ENCODE measurements around the gene CAMK4.
"Not testable (repeated sequence)": the region's sequence is repeated elsewhere in the genome, so short reads cannot be mapped to it uniquely, and the experiment has no call there.

CAMK4 gene

DNA sequence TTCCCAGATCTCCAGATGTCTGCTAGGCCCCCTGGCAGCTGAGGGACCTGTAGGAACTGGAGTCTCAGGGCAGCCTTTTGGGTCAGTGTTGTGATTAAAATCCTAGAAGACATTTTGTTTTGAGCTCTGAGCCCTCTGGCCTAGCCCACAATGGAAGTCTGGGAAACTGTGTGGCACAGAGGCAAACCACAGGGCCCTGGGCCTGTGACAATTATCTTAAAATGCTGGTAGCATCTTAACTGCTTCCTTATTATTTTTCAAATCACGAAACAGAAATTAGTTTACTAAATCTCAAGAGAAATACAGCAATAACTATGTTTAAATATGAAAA lies 162.6 kb downstream of the CAMK4 start:
- no peak for DNase-seq

DNA sequence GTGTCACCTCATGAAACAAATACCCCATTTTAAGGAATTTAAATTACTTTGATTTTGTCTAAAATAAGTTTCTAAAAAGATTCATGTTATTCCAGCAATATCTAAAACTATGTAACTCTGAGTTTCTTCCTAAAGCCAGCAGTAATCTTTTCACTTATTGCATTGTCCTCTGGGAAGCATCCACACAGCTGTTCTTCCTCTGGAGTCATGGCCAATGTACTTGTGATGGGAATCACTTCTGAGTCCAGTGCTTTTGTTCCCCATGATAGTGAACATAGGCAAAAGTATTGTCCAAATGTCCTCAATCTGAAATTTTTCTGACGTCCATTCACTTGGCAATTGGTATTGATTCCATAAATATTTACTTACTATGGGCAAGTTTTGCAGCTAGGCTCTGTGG lies 163.2 kb downstream of the CAMK4 start:
- no peak for DNase-seq

DNA sequence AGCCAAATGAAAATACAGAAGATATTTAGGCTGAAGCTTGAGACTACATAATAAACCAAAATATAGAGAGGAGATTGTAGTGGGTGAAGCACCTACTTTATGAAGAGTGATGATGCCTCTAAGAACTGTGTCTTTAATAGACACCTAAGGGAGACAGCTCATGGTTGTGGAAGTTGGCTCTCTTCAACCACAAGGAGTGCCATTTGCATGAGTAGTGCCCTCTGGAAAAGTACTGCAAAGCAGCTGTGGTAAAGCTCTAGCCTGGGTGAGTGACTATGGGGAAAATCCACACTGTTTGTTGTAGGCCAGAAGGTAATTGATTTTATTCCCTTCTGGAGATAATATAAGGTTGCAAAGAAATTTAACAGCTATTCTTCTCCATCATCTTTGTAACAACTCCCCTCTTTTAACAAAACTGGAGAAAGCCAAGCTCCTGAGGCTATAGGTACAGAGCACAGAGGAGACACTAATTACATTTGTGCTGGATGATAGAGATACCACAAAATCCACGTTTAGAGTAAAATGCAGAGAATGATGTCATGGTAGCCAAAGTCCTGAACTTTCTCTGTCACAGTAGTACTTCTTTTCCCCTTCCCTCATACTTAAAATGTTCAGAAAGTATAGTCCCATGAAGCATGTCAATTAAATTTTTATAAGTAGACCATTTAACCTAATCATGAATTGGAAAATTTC lies 165.4 kb downstream of the CAMK4 start:
- no peak for DNase-seq

DNA sequence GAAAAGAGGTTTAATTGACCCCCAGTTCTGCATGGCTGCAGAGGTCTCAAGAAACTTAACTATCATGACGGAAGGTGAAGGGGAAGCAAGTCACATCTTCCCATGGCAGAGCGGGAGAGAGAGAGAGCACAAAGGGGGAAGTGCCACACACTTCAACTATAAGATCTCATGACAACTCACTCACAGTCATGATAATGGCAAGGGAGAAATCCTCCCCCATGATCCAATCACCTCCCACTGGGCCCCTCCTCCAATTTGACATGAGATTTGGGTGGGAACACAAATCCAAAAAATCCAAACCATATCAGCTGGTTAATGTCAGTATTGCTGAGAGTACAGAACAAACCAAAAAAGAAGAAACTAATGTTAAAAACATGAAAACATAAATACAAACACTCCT lies 168.0 kb downstream of the CAMK4 start:
- no peak for DNase-seq

DNA sequence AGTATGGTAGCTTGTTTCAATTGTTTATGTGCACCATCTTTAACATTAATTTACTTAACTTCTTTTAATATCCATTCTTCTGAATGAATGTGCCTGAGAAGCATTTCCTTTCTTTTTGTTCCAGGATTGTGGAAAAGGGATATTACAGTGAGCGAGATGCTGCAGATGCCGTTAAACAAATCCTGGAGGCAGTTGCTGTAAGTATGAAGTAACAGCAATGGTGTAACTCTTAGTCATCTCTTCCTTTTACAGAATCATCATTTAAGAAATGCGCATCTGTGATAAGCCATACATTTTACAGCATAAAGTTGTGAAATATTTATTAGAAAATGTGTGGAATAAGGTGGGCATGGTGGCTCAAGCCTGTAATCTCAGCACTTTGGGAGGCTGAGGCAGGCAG lies 170.4 kb downstream of the CAMK4 start:
- no peak for DNase-seq

DNA sequence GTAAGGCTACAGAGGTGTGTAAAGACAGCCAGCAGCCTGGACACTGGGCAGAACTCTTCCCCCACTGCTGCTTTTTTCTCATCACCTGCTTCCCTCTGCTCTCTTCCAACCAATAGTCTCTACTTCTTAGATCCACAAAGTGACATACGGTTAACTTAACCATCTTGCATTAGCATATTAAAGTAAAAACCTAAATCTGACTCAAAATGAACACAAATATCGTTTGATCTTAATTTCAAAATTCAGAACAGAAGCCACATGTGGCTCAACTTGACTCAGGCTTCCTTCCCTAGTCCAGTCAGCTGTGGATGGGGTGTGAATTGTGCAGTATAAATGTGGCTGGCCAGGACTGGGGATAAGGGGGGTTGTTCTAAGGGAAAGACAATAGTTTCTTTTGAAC lies 173.8 kb downstream of the CAMK4 start:
- no peak for DNase-seq

DNA sequence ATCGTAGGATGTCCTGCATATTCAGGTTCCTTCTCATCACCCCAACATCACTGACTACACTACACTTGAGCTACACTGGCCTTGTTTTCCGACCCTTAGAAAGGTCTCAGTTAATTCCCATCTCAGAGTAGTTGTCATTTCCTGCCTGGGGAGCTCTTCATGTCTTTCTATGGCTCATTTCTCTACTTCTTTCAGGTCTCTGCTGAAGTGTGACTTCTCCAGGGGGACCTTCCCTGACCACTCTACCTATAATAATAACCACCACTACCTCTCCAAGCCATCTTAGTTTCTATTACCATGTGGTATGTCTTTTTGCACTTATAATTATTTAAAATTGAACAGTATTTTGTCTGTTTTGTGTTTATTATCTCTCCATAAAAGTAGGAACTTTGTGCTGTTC lies 174.9 kb downstream of the CAMK4 start:
- DNase-seq: no peak

DNA sequence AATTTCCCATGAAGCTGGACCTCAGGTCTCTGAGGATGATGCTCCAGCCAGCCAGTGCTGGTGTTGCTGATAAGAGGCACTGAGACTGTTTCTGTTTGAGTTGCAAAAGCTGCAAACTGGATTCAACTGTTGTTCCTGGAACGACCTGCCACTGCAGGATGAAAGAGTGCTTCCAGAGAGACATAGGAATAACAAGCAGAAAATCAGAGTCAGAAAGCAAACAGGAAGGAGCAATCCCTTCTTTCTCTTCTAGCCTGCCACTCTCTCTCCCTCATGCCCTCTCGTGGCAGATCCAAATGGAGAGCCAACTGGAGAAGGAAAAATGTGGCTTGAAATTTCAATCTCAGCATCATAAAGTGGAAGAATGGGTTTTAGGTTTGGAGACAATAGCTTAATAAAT lies 177.7 kb downstream of the CAMK4 start:
- no peak for DNase-seq

DNA sequence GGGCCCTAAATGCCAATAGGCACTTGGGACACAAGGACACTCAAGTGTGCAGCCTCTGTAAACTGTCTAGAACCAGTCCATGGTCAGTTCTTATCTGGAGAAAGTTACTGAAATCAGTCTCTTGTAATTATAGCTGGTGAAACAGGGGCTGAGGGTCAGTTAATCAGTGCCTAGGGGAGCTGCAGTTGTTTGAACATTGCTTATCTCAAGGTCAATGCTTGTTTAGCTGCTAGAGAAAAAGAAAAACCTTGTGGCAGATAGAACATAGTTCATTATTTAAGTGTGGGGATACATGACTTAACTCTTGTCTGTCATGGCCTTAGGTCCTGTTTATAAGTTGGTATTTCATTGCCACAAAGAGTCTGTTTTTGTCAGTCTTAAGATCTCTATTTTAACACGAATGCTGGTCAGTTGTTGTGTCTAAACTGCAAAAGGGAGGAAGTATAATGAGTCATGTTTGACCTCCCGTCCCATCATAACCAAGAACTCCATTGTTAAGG lies 180.1 kb downstream of the CAMK4 start:
- no peak for DNase-seq

DNA sequence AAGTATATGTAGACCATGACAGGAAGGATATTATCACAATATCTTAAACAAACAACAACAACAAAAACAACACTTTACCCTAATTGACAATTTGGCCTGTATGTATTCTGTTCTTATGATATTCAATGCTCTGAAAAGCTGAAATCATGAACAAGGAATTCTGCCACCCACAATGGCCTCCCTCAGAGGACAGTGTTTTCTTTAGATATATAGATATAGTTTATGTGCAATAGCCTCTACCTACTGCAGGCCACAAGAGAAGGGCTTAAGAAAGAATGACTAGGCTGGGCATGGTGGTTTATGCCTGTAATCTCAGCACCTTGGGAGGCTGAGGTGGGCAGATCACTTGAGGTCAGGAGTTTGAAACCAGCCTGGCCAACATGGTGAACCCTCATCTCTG lies 183.4 kb downstream of the CAMK4 start:
- no peak for DNase-seq

DNA sequence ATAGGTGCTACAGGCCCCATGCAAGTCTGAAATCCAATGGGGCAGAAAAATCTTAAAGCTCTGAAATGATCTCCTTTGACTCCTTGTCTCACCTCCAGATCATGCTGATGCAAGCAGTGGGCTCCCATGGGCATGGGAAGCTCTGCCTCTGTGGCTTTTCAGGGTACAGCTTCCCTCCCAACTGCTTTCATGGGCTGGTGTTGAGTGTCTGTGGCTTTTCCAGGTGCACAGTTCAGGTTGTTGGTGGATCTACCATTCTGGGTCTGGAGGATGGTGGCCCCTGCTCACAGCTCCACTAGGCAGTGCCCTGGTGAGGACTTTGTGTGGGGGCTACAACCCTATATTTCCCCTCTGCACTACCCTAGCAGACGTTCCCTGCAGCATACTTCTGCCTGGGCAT lies 184.6 kb downstream of the CAMK4 start:
- DNase-seq: no peak

DNA sequence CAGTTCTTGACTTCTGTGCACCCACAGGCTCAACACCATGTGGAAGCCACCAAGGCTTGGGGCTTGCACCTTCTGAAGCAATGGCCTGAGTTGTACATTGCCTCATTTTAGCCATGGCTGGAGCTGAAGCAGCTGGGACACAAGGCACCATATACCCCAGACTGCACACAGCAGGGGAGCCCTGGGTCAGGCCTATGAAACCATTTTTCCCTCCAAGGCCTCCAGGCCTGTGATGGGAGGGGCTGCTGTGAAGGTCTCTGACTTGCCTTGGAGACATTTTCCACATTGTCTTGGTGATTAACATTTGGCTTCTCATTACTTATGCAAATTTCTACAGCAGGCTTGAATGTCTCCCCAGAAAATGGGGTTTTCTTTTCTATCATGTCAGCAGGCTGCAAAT lies 185.1 kb downstream of the CAMK4 start:
- not testable (repeated sequence) for DNase-seq

DNA sequence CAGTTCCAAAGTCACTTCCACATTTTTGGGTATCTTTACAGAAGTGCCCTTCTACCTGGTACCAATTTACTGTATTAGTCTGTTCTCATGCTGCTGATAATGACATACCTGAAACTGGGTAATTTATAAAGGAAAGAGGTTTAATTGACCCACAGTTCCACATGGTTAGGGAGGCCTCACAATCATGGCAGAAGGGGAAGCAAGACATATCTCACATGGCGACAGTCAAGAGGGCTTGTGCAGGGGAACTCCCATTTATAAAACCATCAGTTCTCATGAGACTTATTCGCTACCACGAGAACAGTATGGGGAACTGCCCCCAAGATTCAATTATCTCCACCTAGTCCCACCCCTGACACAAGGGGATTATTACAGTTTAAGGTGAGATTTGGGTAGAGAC lies 185.9 kb downstream of the CAMK4 start:
- DNase-seq: not testable (repeated sequence)

DNA sequence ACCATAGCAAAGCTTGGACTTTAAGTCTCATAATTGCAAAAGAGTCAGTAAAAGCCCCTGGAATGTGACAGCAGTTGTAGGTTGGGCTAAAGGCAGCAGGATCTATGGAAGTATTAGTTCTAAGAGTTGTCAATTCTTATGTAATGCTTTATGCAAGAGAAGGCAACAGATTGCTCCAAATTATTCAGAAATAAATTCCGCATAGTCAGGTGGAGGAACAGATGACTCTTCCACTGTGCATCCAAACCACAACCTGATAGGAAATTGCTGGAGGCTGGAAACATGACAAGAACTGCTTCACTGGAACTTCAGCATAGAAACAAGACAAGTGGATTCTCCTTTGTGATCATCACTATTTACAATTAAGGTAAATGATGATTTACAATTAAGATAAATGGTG lies 187.1 kb downstream of the CAMK4 start:
- DNase-seq: no peak

DNA sequence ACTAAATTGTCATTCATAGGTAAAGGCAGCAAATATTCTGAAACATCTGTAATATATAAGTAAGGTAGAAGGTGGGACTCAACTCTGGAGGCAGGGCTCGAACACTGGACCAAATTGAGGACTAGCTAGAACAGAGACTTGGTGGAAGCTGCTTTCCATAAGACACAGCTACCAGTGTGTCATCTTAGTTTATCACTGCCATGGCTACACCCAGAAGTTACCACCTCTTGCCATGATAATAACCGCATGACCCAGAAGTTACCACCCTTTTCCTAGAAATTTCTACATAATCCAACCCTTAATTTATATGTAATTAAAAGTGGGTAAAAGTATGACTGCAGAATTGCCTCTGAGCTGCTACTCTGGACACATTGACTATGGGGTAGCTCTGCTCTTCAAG lies 188.4 kb downstream of the CAMK4 start:
- no peak for DNase-seq

DNA sequence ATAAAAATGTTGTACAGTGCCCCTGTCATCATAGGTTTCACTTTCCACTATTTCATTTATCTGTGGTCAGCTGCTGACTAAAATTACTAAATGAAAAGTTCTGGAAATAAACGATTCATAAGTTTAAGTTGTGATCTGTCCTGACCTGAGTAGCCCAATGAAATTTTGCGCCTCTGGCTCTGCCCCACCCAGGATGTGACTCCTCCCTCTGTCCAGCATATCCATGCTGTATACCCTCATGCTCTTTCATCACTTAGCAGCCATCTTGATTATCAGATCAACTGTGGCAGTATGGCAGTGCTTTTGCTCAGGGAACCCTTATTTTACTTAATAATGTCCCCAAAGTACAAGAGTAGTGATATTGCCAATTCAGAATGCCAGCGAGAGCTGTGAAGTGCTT lies 190.9 kb downstream of the CAMK4 start:
- DNase-seq: no peak

DNA sequence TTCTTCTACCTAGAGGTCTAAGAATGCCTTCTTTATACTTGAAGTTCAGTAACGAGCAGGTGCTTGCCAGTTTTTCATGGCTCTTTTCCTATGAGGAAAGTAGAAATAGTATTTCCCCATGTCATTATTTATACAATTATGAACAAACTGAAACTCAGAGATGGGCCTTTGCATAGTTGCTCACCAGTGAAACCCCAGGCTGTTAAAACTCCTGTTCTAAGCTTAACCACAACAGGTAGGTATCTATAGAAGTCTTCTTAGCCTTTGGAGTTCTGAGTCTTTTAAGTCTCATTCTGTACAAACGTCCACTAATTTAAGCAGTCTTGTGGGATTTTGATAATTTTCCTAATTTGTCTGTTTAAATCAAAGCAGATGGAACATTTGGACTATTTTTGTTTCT lies 198.1 kb downstream of the CAMK4 start:
- no peak for DNase-seq

DNA sequence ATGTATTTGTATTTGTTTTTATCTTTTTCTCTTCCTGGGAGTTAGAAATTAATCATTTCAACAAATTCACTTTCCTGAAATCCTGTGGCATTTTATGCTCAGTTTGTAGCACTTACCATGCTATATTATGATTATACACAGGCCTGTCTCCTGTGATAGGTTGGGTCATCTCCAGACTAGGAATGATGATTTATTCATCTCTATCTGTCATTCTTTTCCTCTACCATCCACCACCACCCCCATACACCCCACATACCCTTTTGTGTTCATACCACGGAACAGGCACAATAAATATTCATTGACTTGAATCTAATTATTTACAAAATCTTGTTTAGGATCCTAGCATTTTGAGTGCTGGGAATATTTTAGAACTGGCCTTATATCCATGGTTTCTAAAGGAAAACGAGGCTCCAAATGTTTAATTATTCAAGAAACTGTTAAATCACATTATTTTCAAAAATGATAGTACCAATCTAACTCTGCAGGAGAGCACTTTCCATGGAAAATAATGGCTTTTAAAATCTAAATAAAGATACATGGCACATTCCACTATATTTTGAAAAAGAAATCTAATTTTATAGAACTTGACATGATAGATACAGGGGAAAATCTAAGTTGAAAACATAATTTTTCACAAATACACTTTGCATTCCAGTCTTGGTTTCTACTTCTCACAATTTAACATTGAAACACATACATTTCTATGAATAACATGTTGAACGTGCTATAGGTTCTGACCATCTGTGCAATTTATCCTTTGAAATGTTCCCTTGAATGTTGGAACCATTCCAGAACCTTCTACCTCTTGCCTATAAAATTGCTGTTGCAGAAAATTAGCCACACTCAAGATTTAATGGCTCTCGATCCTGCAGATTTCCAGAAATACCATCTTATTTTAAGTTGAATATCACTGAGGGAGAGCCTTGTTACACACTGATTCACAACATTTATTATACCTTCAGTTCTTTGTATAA lies 198.8 kb downstream of the CAMK4 start:
- no peak for DNase-seq

DNA sequence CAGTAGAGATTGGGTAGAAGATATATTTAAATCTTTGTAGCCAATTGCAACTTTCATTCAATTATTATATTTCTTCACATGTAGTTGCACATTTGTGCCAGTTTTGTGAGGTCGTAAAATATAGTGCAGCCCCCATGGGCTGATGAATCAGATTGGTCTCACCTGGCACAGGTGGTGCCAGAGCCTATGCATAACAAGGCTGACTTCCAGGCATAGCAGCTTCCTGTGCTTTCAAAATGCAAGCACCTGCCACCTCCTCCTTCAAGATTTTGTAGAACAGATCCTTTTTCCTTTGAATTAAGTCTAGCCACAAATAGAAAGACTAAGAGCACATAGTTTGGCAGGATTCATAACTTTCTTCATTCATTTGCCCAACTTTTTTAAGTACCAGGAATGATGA lies 201.0 kb downstream of the CAMK4 start:
- DNase-seq: no peak

DNA sequence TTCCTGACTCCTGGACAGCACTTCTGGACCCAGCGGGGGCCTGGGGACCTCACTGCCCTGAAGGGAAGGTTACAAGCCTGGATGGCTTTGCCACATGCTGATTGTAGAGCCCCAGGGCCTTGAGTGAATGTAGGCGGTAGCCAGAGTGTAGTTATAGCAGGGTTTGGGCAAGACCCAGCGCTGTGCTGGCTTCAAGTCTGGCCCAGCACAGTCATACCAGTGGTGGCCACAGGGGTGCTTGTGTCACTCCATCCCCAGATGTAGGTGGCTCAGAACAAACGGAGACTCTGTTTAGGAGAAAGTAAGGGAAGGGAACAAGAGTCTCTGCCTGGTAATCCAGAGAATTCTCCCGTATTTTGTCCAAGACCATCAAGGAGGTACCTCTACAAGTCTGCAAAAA lies 203.6 kb downstream of the CAMK4 start:
- no peak for DNase-seq

DNA sequence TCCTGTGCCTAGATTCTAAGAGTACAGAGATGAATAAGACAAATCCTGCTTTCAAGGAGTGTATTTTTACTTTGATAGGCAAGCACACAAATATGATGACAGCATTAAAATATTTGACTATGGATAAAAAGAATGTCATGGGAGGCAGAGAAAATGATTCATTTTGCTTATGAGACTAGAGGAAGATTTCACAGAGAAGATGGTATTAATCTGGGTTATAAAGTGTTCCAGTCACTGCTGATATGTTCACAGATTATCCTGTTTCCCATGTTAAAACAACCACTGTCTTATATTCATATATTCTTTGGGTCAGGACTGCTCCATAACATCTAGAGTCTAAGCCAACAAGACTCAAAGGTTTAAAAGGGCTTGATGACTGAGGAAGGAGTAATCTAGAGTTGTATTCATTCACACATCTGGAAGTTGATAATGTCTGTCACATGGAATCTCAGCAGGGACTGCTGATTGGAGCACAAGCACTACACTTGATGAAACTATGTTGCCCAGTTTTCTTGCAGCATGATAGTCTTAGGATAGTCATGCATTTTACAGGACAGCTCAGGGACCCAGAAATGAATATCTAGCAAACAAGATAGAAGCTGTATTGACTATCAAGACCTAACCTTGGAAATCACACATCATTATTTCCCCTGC lies 208.8 kb downstream of the CAMK4 start:
- no peak for DNase-seq

DNA sequence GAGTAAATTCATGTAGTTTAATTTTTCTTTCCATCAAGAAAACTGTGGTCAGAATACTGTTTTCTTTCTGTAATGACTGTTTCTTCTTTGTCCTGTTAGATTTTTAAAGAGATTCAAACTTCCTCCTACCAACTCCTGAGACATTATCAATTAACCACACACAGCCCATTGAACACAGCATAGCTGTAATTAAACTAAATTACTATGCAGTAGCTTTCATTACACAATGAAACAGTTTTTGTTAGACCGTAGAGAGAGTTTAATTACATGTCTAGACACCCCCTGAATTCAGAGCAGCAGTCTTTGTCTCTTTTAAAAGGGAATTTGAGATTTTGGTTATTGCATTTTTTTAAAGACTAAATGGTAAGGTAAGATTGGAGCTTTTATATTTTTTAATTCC lies 210.6 kb downstream of the CAMK4 start:
- DNase-seq: no peak

DNA sequence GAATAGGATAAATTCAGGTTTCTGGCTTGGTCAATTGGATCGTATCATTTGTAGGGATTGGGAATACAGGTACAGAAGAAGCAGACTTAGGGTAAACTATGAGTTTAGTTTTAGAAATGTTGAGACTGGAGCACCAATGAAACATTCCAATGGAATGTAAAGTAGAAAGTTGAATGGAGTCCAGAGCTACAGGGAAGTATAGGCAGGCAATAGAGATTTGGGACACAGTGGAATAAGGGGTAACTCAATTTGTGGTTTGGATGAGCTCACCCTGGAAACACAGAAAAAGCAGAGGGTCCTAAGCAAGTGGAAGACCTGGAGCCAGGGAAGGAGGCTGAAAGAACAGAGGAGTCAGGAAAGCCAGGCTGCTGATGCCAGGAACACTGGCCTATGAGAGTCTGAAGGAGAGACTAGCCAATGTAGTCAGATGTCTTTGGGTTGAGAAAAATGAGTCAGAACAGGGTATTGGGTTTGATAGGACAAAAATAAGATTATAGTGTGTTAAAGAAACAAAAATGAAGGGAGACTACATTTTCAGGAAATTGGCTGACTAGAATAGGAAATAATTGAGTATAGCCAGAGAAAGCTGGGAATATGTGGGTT lies 215.4 kb downstream of the CAMK4 start:
- DNase-seq: no peak
